Neural cell (in vitro differentiated cells): ENCODE results near the gene PARD3B. TPM values are rescaled to one million over a fixed set of nuclear protein-coding genes. Genes with fewer than 3 reads are reported as not detected.

Experiments used
- H2AFZ ChIP-seq: fragments of 200-600, 300-800 bp; sonication (generic), shearing (Covaris generic); 2 replicates; pipeline ENCODE4 v1.6.0; 2014; ENCODE audit warnings: low read depth, mild to moderate bottlenecking, antibody characterized with exemption, low read length, moderate library complexity
- H3F3A ChIP-seq: fragments of 200-600 bp; shearing (Covaris generic); 2 replicates; pipeline ENCODE4 v1.6.1; 2016; ENCODE audit warnings: mild to moderate bottlenecking, moderate library complexity, mixed read lengths, antibody characterized with exemption, low read length; ENCODE audit not compliant: insufficient read depth, poor library complexity, severe bottlenecking
- H3K27ac ChIP-seq: fragments of 200-600, 300-800 bp; sonication (generic), shearing (Covaris generic); 2 replicates; pipeline ENCODE4 v1.5.1; 2014; ENCODE audit warnings: mild to moderate bottlenecking, low read length, moderate library complexity
- H3K27me3 ChIP-seq: fragments of 300-800, 200-600 bp; sonication (generic), shearing (Covaris generic); 2 replicates; pipeline ENCODE4 v1.6.0; 2014; ENCODE audit warnings: mild to moderate bottlenecking, low read depth, low read length, moderate library complexity; ENCODE audit not compliant: insufficient read depth
- H3K36me3 ChIP-seq: fragments of 300-800, 200-600 bp; sonication (generic), shearing (Covaris generic); 2 replicates; pipeline ENCODE4 v1.5.1; 2014; ENCODE audit warnings: mild to moderate bottlenecking, antibody characterized with exemption, low read length, moderate library complexity; ENCODE audit not compliant: insufficient read depth
- H3K4me2 ChIP-seq: fragments of 300-800, 200-600 bp; sonication (generic), shearing (Covaris generic); 2 replicates; pipeline ENCODE4 v1.6.0; 2014; ENCODE audit warnings: mild to moderate bottlenecking, low read length
- H3K4me3 ChIP-seq: fragments of 300-800, 200-600 bp; sonication (generic), shearing (Covaris generic); 2 replicates; pipeline ENCODE4 v1.5.1; 2014; ENCODE audit warnings: mild to moderate bottlenecking, low read length, moderate library complexity
- H3K79me2 ChIP-seq: fragments of 200-600 bp; shearing (Covaris generic); replicated peaks from 2 replicates; pipeline ENCODE4 v1.6.0; 2014; ENCODE audit warnings: mild to moderate bottlenecking, low read length, moderate library complexity; ENCODE audit not compliant: insufficient read depth
- H3K9ac ChIP-seq: fragments of 300-800, 200-600 bp; sonication (generic), shearing (Covaris generic); 2 replicates; pipeline ENCODE4 v1.6.1; 2016; ENCODE audit warnings: mild to moderate bottlenecking, low read length, mixed read lengths
- H3K9me2 ChIP-seq: fragments of 200-600 bp; shearing (Covaris generic); 2 replicates; pipeline ENCODE4 v1.6.1; 2016; ENCODE audit warnings: mild to moderate bottlenecking, low read length, mixed read lengths; ENCODE audit not compliant: insufficient read depth
- H3K9me3 ChIP-seq: fragments of 200-600, 300-800 bp; sonication (generic), shearing (Covaris generic); 2 replicates; pipeline ENCODE4 v1.6.1; 2016; ENCODE audit warnings: mild to moderate bottlenecking, mixed run types, low read length, moderate library complexity, mixed read lengths
- H4K20me1 ChIP-seq: fragments of 200-600 bp; shearing (Covaris generic); 2 replicates; pipeline ENCODE4 v1.6.1; 2016; ENCODE audit warnings: mild to moderate bottlenecking, mixed run types; ENCODE audit not compliant: insufficient read depth
- CTCF ChIP-seq: fragments of 450-650 bp; IDR thresholded peaks from 2 replicates; pipeline ENCODE4 v1.5.1; 2014; ENCODE audit warnings: antibody characterized with exemption, mild to moderate bottlenecking, moderate library complexity; ENCODE audit not compliant: poor library complexity, severe bottlenecking
- EP300 ChIP-seq: fragments of 450-650 bp; conservative IDR thresholded peaks from 2 replicates; pipeline ENCODE4 v1.6.1; 2014; ENCODE audit warnings: antibody characterized with exemption, mild to moderate bottlenecking, moderate library complexity; ENCODE audit not compliant: poor library complexity, severe bottlenecking
- EZH2 ChIP-seq: fragments of 200-600, 300-800 bp; shearing (Covaris generic), sonication (generic); IDR thresholded peaks from 2 replicates; pipeline ENCODE4 v1.6.1; 2014; ENCODE audit warnings: antibody characterized with exemption, low read length, borderline replicate concordance, mild to moderate bottlenecking; ENCODE audit not compliant: insufficient read depth, poor library complexity, severe bottlenecking
- MXI1 ChIP-seq: fragments of 450-650 bp; conservative IDR thresholded peaks from 2 replicates; pipeline ENCODE4 v1.6.1; 2014; ENCODE audit warnings: antibody characterized with exemption, mild to moderate bottlenecking; ENCODE audit not compliant: poor library complexity, severe bottlenecking
- POLR2AphosphoS5 ChIP-seq: IDR thresholded peaks from 2 replicates; pipeline ENCODE4 v1.6.1; 2012
- RAD21 ChIP-seq: fragments of 450-650 bp; conservative IDR thresholded peaks from 2 replicates; pipeline ENCODE4 v1.6.1; 2014; ENCODE audit warnings: antibody characterized with exemption, mild to moderate bottlenecking, moderate library complexity
- REST ChIP-seq: IDR thresholded peaks from 2 replicates; pipeline ENCODE4 v1.6.1; 2012; ENCODE audit warnings: borderline replicate concordance
- SMC3 ChIP-seq: fragments of 450-650 bp; conservative IDR thresholded peaks from 2 replicates; pipeline ENCODE4 v1.6.1; 2014; ENCODE audit warnings: antibody characterized with exemption, mild to moderate bottlenecking, moderate library complexity; ENCODE audit not compliant: poor library complexity
- TAF1 ChIP-seq: IDR thresholded peaks from 2 replicates; pipeline ENCODE4 v1.6.1; 2012; ENCODE audit warnings: low read depth
- polyA plus RNA-seq: library from polyadenylated mRNA; depleted of rRNA; stranded (reverse); fragments of >200 nt; gene quantifications from 2 replicates; pipeline ENCODE4 v1.2.3, GENCODE V29; 2014

Gene PARD3B
- polyA plus RNA-seq, 1 donor from 2014 or later: 0.54 TPM

GRCh38 chr2:205640716-205641115, 1095.4 kb downstream of the PARD3B start (continued):
- TF ChIP-seq CTCF: no peak
- TF ChIP-seq POLR2AphosphoS5: no peak

- Histone ChIP-seq H3K9me3 (no peaks in the 10 kb centered on the region), H4K20me1 (no peaks in the 10 kb centered on the region), H3F3A (no peaks in the 10 kb centered on the region), H3K27me3 (no peaks in the 10 kb centered on the region), H3K27ac (no peak overlapping the region), H3K9me2 (no peaks in the 10 kb centered on the region), H2AFZ (no peak overlapping the region), H3K36me3 (no peaks in the 10 kb centered on the region), H3K4me3 (no peak overlapping the region), H3K9ac (no peak overlapping the region), H3K4me2 (no peak overlapping the region), H3K79me2 (no peaks in the 10 kb centered on the region)
- TF ChIP-seq POLR2AphosphoS5 (no peak), EP300 (no peak), MXI1 (no peak), SMC3 (no peak), RAD21 (no peak), TAF1 (no peak)
Measured at GRCh38 chr2:205642599-205643356, 1097.5 kb downstream of the PARD3B start.

GRCh38 chr2:205643391-205643885, 1098.2 kb downstream of the PARD3B start:
- Histone ChIP-seq H3K27me3 (no peaks in the 10 kb centered on the region), H3F3A (no peaks in the 10 kb centered on the region), H3K4me2 (no peak overlapping the region), H2AFZ (no peak overlapping the region), H3K9me2 (no peaks in the 10 kb centered on the region), H4K20me1 (no peaks in the 10 kb centered on the region), H3K79me2 (no peaks in the 10 kb centered on the region), H3K36me3 (no peaks in the 10 kb centered on the region), H3K9me3 (no peaks in the 10 kb centered on the region), H3K27ac (no peak overlapping the region), H3K4me3 (no peak overlapping the region), H3K9ac (no peak overlapping the region)
- TF ChIP-seq TAF1: no peak

- Histone ChIP-seq H3K4me3 (no peak overlapping the region), H3K9me3 (no peaks in the 10 kb centered on the region), H3K27me3 (no peaks in the 10 kb centered on the region), H3K9me2 (no peaks in the 10 kb centered on the region), H3K36me3 (no peaks in the 10 kb centered on the region), H3K9ac (no peak overlapping the region), H2AFZ (no peak overlapping the region), H3F3A (no peaks in the 10 kb centered on the region), H3K79me2 (no peaks in the 10 kb centered on the region), H3K4me2 (no peak overlapping the region), H3K27ac (no peak overlapping the region), H4K20me1 (no peaks in the 10 kb centered on the region)
- TF ChIP-seq EP300 (no peak), EZH2 (no peak), MXI1 (no peak), TAF1 (no peak), RAD21 (no peak), SMC3 (no peak), POLR2AphosphoS5 (no peak), CTCF (no peak), REST (no peak)
Measured at GRCh38 chr2:205644018-205644417, 1098.7 kb downstream of the PARD3B start.
